ENCODE measurements around the gene PTRHD1. TPM values are rescaled to one million over a fixed set of nuclear protein-coding genes. Genes with fewer than 3 reads are reported as not detected.

Gene PTRHD1
- total RNA-seq, 4 donors from 2014 or later = 30.6 to 50.9 (median 40.5) TPM

DNA sequence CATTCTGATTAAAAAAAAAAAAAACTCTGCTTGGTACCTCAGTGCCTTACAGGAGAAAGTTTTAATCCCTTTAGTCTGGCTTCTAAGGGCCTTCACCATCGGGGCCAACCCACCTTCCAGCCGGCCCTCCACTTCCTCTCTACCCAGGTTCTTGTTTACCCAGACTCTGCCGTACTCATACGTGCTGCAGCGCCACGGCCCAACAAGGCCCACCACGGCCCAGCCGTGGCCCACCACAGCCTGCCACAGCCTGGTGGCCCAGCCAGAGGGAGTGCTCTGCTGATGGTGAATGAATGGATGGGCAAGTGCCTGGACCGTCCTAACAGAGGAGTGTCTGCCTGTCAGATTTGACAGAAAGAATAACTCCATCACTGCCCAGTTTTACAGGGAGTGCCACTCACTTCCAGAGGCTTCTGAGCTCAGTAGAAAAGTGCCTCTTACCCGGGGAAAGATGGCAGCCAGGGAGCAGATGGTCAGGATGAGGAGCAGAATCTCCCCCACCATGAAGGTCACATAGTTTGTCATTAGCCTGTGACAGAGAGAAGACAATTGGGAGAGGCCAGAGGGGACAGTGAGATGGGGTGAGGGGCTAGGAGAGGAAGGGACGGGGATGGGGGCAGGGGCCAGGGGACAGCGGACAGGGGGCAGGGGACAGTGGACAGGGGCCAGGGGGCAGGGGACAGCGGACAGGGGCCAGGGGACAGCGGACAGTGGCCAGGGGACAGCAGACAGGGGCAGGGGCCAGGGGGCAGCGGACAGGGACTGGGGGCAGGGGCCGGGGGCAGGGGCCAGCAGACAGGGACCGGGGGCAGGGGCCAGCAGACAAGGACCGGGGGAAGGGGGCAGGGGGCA lies 38.3 kb upstream of the PTRHD1 start:
- no peaks in the 10 kb centered on the region for H3K27me3 ChIP-seq
- H3K27ac ChIP-seq = no peak overlapping the region
- intact Hi-C loops (cut with DNase I; ENCODE audit: low total_unique reads) = no loop called here
- no peak for TF ChIP-seq EP300 (IDR thresholded peaks at IDR 0.05; ENCODE audit: low read depth)
- TF ChIP-seq POLR2A (IDR thresholded peaks at IDR 0.05) = no peak
- no peak for TF ChIP-seq CTCF (IDR thresholded peaks at IDR 0.05)
- no peak for TF ChIP-seq POLR2AphosphoS5 (IDR thresholded peaks at IDR 0.05)
- 60 to 87% methylated on average over 1 to 12 of the region's 18 CpGs for WGBS, 2 donors (ENCODE audit: low coverage in 1 of 2)
- DNase-seq = peak; percentile 2
- no peaks in the 10 kb centered on the region for H3K36me3 ChIP-seq
- in situ Hi-C loops (cut with MboI; ENCODE audit: low pct_ligation_motif_present in 1 of 4, low pct_unique_long_range_greater_than_20kb in 1 of 4, low sequenced_read_pairs in 3 of 4) = no loop called here
- no peak overlapping the region for H3K4me3 ChIP-seq
- peaks cover 3 to 5% (median 5%) of the 10 kb centered on the region in 4 donors for H3K4me1 ChIP-seq
- H3K9me3 ChIP-seq = no peaks in the 10 kb centered on the region

- DNase-seq = no peak
- Histone ChIP-seq H3K27me3 (no peaks in the 10 kb centered on the region), H3K9me3 (no peaks in the 10 kb centered on the region), H3K36me3 (no peaks in the 10 kb centered on the region), H3K4me3 (no peak overlapping the region), H3K4me1 (peaks cover 3 to 5% (median 5%) of the 10 kb centered on the region in 4 donors), H3K27ac (no peak overlapping the region)
- intact Hi-C loops (cut with DNase I; ENCODE audit: low total_unique reads) = no loop called here
- TF ChIP-seq POLR2A (IDR thresholded peaks at IDR 0.05) = no peak
- TF ChIP-seq CTCF (IDR thresholded peaks at IDR 0.05) = no peak
- no peak for TF ChIP-seq EP300 (IDR thresholded peaks at IDR 0.05; ENCODE audit: low read depth)
- TF ChIP-seq POLR2AphosphoS5 (IDR thresholded peaks at IDR 0.05) = no peak
- in situ Hi-C loops (cut with MboI; ENCODE audit: low pct_ligation_motif_present in 1 of 4, low pct_unique_long_range_greater_than_20kb in 1 of 4, low sequenced_read_pairs in 3 of 4) = no loop called here
- WGBS, 2 donors (ENCODE audit: low coverage in 1 of 2) = 92% methylated on average over 12 of the region's 12 CpGs; no CpG with 5 or more reads in 1 of the 2 donors
Observed at GRCh38 chr2:24830786-24831185, 37.6 kb upstream of the PTRHD1 start.

DNA sequence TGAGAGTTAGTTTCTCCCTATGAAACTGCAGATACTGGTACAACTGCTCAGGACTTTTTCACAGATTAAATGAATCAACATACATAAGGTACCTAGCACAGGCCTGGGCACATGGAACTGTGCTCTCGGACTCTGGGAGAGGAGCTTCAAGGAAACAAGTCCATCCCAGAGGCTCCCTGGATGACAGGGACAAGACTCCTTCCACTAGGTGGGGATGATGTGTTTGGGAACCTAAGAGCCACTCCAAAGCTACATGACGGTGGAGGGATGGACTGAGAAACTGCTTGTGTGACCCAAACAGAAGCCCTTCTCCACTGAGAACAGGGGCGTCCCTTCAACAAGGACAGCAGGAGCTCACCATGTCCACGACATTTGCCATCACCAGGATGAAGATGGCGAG lies 37.2 kb upstream of the PTRHD1 start:
- TF ChIP-seq POLR2A (IDR thresholded peaks at IDR 0.05) = no peak
- TF ChIP-seq POLR2AphosphoS5 (IDR thresholded peaks at IDR 0.05) = no peak
- 95% methylated on average over 5 of the region's 5 CpGs; no CpG with 5 or more reads in 1 of the 2 donors for WGBS, 2 donors (ENCODE audit: low coverage in 1 of 2)
- Histone ChIP-seq H3K27me3 (no peaks in the 10 kb centered on the region), H3K4me3 (no peak overlapping the region), H3K4me1 (peaks cover 3 to 5% (median 5%) of the 10 kb centered on the region in 4 donors), H3K36me3 (no peaks in the 10 kb centered on the region), H3K9me3 (no peaks in the 10 kb centered on the region), H3K27ac (no peak overlapping the region)
- intact Hi-C loops (cut with DNase I; ENCODE audit: low total_unique reads) = no loop called here
- in situ Hi-C loops (cut with MboI; ENCODE audit: low pct_ligation_motif_present in 1 of 4, low pct_unique_long_range_greater_than_20kb in 1 of 4, low sequenced_read_pairs in 3 of 4) = no loop called here
- DNase-seq = peak; percentile 3

- intact Hi-C loops (cut with DNase I; ENCODE audit: low total_unique reads) = loop anchor here (2.0 kb wide), 1 partner anchor 414 kb away; no protein-coding TSS in a partner anchor
- no peak for DNase-seq
- in situ Hi-C loops (cut with MboI; ENCODE audit: low pct_ligation_motif_present in 1 of 4, low pct_unique_long_range_greater_than_20kb in 1 of 4, low sequenced_read_pairs in 3 of 4) = loop anchor here in 2 of 4 donors (5.0 to 10.0 kb wide), 2 partner anchors 414 to 421 kb away; no protein-coding TSS in a partner anchor
- no peak overlapping the region for H3K4me3 ChIP-seq
- 85 to 100% methylated on average over 2 to 17 of the region's 17 CpGs for WGBS, 2 donors (ENCODE audit: low coverage in 1 of 2)
- H3K9me3 ChIP-seq = no peaks in the 10 kb centered on the region
- TF ChIP-seq POLR2AphosphoS5 (IDR thresholded peaks at IDR 0.05) (no peak), EP300 (IDR thresholded peaks at IDR 0.05; ENCODE audit: low read depth) (no peak), CTCF (IDR thresholded peaks at IDR 0.05) (no peak), POLR2A (IDR thresholded peaks at IDR 0.05) (no peak)
- H3K4me1 ChIP-seq = peaks cover 3 to 5% (median 5%) of the 10 kb centered on the region in 4 donors
- no peaks in the 10 kb centered on the region for H3K27me3 ChIP-seq
- no peak overlapping the region for H3K27ac ChIP-seq
- no peaks in the 10 kb centered on the region for H3K36me3 ChIP-seq
Observed at GRCh38 chr2:24828238-24828996, 35.2 kb upstream of the PTRHD1 start.
